D721Med (cell line): ENCODE results near the gene UNC93B1.

Experiments
- DNase-seq: peaks from one replicate; pipeline ENCODE4 v3.0.0; 2011; ENCODE audit warnings: low spot score; ENCODE audit not compliant: insufficient read length
- FAIRE-seq: peaks from 2 replicates; lab custom pipeline; 2011; peaks lifted over from hg19 to GRCh38; lab: Jason Lieb, UNC
- CTCF ChIP-seq: IDR thresholded peaks from 2 replicates; pipeline ENCODE4 v1.5.1; 2012; ENCODE audit warnings: mild to moderate bottlenecking, control low read depth; ENCODE audit not compliant: insufficient read depth; ENCODE audit errors: missing control alignments

The UNC93B1 gene

GRCh38 chr11:68015467-68015866 is 11.6 kb upstream of the UNC93B1 start:
- FAIRE-seq (no peak), DNase-seq (no peak)
- TF ChIP-seq CTCF: no peak

GRCh38 chr11:68014947-68015447 is 11.1 kb upstream of the UNC93B1 start:
- no peak for TF ChIP-seq CTCF
- DNase-seq (no peak), FAIRE-seq (no peak)

- FAIRE-seq (no peak), DNase-seq (no peak)
These were observed 10.5 kb upstream of the UNC93B1 start for GRCh38 chr11:68014157-68014946.

GRCh38 chr11:68013611-68014156 is 9.8 kb upstream of the UNC93B1 start:
- DNase-seq: no peak
- TF ChIP-seq CTCF: no peak
- FAIRE-seq: no peak

More at GRCh38 chr11:68014157-68014946, 10.5 kb upstream of the UNC93B1 start:
- no peak for TF ChIP-seq CTCF

- DNase-seq (no peak), FAIRE-seq (no peak)
- TF ChIP-seq CTCF: no peak
These were observed 9.1 kb upstream of the UNC93B1 start for GRCh38 chr11:68012843-68013610.

GRCh38 chr11:68012044-68012842 is 8.3 kb upstream of the UNC93B1 start:
- FAIRE-seq (no peak), DNase-seq (no peak)
- no peak for TF ChIP-seq CTCF
